ENCODE data around the gene BPIFB4.

The BPIFB4 gene

GRCh38 chr20:33068251-33068939 lies 11.0 kb upstream of the BPIFB4 start:
- no peak for TF ChIP-seq CTCF (IDR thresholded peaks at IDR 0.05; ENCODE audit: low read depth, low read length)

GRCh38 chr20:33069673-33070072 lies 9.8 kb upstream of the BPIFB4 start:
- no peak for TF ChIP-seq CTCF (IDR thresholded peaks at IDR 0.05; ENCODE audit: low read depth, low read length)
- no peak for DNase-seq (ENCODE audit: extremely low read depth, low read depth)

More at GRCh38 chr20:33068251-33068939, 11.0 kb upstream of the BPIFB4 start:
- DNase-seq (ENCODE audit: extremely low read depth, low read depth): no peak

GRCh38 chr20:33070111-33071053 lies 9.1 kb upstream of the BPIFB4 start:
- DNase-seq (ENCODE audit: extremely low read depth, low read depth): no peak
- TF ChIP-seq CTCF (IDR thresholded peaks at IDR 0.05; ENCODE audit: low read depth, low read length): no peak

GRCh38 chr20:33071198-33071597 lies 8.2 kb upstream of the BPIFB4 start:
- no peak for TF ChIP-seq CTCF (IDR thresholded peaks at IDR 0.05; ENCODE audit: low read depth, low read length)
- DNase-seq (ENCODE audit: extremely low read depth, low read depth): no peak

GRCh38 chr20:33072362-33072761 lies 7.1 kb upstream of the BPIFB4 start:
- DNase-seq (ENCODE audit: extremely low read depth, low read depth): no peak
- no peak for TF ChIP-seq CTCF (IDR thresholded peaks at IDR 0.05; ENCODE audit: low read depth, low read length)

- TF ChIP-seq CTCF (IDR thresholded peaks at IDR 0.05; ENCODE audit: low read depth, low read length): no peak
- no peak for DNase-seq (ENCODE audit: extremely low read depth, low read depth)
These were observed 6.6 kb upstream of the BPIFB4 start for GRCh38 chr20:33072813-33073212.

- no peak for DNase-seq (ENCODE audit: extremely low read depth, low read depth)
These were observed 4.8 kb upstream of the BPIFB4 start for GRCh38 chr20:33074675-33075074.

More at GRCh38 chr20:33074675-33075074, 4.8 kb upstream of the BPIFB4 start:
- no peak for TF ChIP-seq CTCF (IDR thresholded peaks at IDR 0.05; ENCODE audit: low read depth, low read length)
